MCF 10A (cell line): Measurements from ENCODE around the gene SENP7. TPM values are rescaled to one million over a fixed set of nuclear protein-coding genes. Genes with fewer than 3 reads are reported as not detected.

Experiments
- BruUV-seq: library from RNA; stranded (reverse); fragments of 400-500 nt; replicated peaks from 2 replicates; lab custom pipeline; 2021; lab: Mats Ljungman, UMichigan
- CTCF ChIA-PET: fragments of 300-600 bp; sonication (Branson Sonifier 250); formaldehyde crosslinking; extraction: SDS; loops from one replicate; lab custom pipeline; 2021; ENCODE audit warnings: antibody characterized with exemption, inconsistent platforms; lab: Yijun Ruan, JAX
- POLR2A ChIA-PET: fragments of 300-600, 350-650 bp; sonication (Branson Sonifier 250); formaldehyde crosslinking; extraction: SDS; loops from one replicate; lab custom pipeline; 2020; ENCODE audit warnings: antibody characterized with exemption, inconsistent platforms; lab: Yijun Ruan, JAX
- DNase-seq: peaks from one replicate; pipeline ENCODE4 v3.0.0-alpha.2; 2018; ENCODE audit not compliant: unreplicated experiment
- H3K27ac Mint-ChIP-seq: one replicate; pipeline ENCODE4 v1.8.0; 2022; ENCODE audit warnings: mild to moderate bottlenecking, low read depth, mixed read lengths; ENCODE audit not compliant: unreplicated experiment
- H3K27me3 Mint-ChIP-seq: one replicate; pipeline ENCODE4 v1.8.0; 2022; ENCODE audit warnings: mixed read lengths; ENCODE audit not compliant: insufficient read depth, unreplicated experiment
- H3K36me3 Mint-ChIP-seq: one replicate; pipeline ENCODE4 v1.8.0; 2022; ENCODE audit warnings: mild to moderate bottlenecking, moderate library complexity, mixed read lengths; ENCODE audit not compliant: insufficient read depth, unreplicated experiment
- H3K4me1 Mint-ChIP-seq: one replicate; pipeline ENCODE4 v1.8.0; 2022; ENCODE audit warnings: mixed read lengths; ENCODE audit not compliant: insufficient read depth, unreplicated experiment
- H3K4me3 Mint-ChIP-seq: one replicate; pipeline ENCODE4 v1.8.0; 2022; ENCODE audit warnings: mild to moderate bottlenecking, moderate library complexity, mixed read lengths; ENCODE audit not compliant: unreplicated experiment
- H3K9me3 Mint-ChIP-seq: one replicate; pipeline ENCODE4 v1.8.0; 2022; ENCODE audit warnings: mixed read lengths; ENCODE audit not compliant: unreplicated experiment
- intact Hi-C: fragments of 100-400 bp; cut with micrococcal nuclease; formaldehyde crosslinking; loops from 2 replicates; pipeline ENCODE4 v1.14.1; 2022
- total RNA-seq: library from RNA; stranded (reverse); gene quantifications from 2 replicates; pipeline ENCODE4 v1.2.3, GENCODE V29; 2022
- TF ChIP-seq, protein P1 (sequence below): fragments of 200-600 bp; IDR thresholded peaks from one replicate; pipeline ENCODE4 v1.8.0; 2022; ENCODE audit warnings: antibody characterized with exemption, mild to moderate bottlenecking; ENCODE audit not compliant: unreplicated experiment

Gene SENP7
- total RNA-seq, 1 experiment from 2014 or later, result 11.9 TPM

- DNase-seq, result no peak
- peaks cover 28% of the 10 kb centered on the region for H3K9me3 Mint-ChIP-seq
- TF ChIP-seq, protein P1, sequence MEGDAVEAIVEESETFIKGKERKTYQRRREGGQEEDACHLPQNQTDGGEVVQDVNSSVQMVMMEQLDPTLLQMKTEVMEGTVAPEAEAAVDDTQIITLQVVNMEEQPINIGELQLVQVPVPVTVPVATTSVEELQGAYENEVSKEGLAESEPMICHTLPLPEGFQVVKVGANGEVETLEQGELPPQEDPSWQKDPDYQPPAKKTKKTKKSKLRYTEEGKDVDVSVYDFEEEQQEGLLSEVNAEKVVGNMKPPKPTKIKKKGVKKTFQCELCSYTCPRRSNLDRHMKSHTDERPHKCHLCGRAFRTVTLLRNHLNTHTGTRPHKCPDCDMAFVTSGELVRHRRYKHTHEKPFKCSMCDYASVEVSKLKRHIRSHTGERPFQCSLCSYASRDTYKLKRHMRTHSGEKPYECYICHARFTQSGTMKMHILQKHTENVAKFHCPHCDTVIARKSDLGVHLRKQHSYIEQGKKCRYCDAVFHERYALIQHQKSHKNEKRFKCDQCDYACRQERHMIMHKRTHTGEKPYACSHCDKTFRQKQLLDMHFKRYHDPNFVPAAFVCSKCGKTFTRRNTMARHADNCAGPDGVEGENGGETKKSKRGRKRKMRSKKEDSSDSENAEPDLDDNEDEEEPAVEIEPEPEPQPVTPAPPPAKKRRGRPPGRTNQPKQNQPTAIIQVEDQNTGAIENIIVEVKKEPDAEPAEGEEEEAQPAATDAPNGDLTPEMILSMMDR, result no peak
- H3K27me3 Mint-ChIP-seq, result no peaks in the 10 kb centered on the region
- H3K4me3 Mint-ChIP-seq, result no peak overlapping the region
- intact Hi-C loops, result no loop called here
- CTCF ChIA-PET, result no interaction called here
- no TSS peak for BruUV-seq
- H3K27ac Mint-ChIP-seq, result no peak overlapping the region
- POLR2A ChIA-PET, result interaction anchor here (0.5 kb wide), 1 partner anchor 49 kb away, joined by 3 read pairs; no protein-coding TSS in a partner anchor
- H3K4me1 Mint-ChIP-seq, result no peaks in the 10 kb centered on the region
- H3K36me3 Mint-ChIP-seq, result peaks cover 5% of the 10 kb centered on the region
Observed at GRCh38 chr3:101300073-101300472, 212.9 kb downstream of the SENP7 start.

- DNase-seq, result no peak
- no TSS peak for BruUV-seq
- Mint-ChIP-seq H3K9me3 (peaks cover 12% of the 10 kb centered on the region), H3K27ac (no peak overlapping the region), H3K4me1 (no peaks in the 10 kb centered on the region), H3K27me3 (no peaks in the 10 kb centered on the region), H3K4me3 (no peak overlapping the region), H3K36me3 (no peaks in the 10 kb centered on the region)
- ChIA-PET POLR2A (no interaction called here), CTCF (interaction anchor here (0.5 kb wide), 1 partner anchor 41 kb away, joined by 3 read pairs; no protein-coding TSS in a partner anchor)
- TF ChIP-seq, protein P1, result no peak
- intact Hi-C loops, result no loop called here
Observed at GRCh38 chr3:101292027-101292426, 221.0 kb downstream of the SENP7 start.

DNA sequence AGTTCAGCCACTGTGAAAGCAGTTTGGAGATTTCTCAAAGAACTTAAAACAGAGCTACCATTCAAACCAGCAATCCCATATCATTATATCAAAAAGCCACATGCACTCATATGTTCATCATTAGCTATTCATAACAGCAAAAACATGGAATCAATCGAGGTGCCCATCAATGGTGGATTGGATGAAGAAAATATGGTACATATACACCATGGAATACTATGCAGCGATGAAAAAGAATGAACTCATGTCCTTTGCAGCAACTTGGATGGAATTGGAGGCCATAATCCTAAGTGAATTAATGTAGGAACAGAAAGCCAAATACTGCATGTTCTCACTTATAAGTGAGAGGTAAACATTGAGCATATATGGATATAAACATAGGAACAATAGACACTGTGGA, 224.7 kb downstream of the SENP7 start:
- ChIA-PET POLR2A (interaction anchor here (1.0 kb wide), 1 partner anchor 23 kb away, joined by 3 read pairs; no protein-coding TSS in a partner anchor), CTCF (no interaction called here)
- Mint-ChIP-seq H3K27ac (no peak overlapping the region), H3K4me1 (no peaks in the 10 kb centered on the region), H3K27me3 (no peaks in the 10 kb centered on the region), H3K36me3 (no peaks in the 10 kb centered on the region), H3K9me3 (peaks cover 7% of the 10 kb centered on the region), H3K4me3 (no peak overlapping the region)
- DNase-seq, result no peak
- TF ChIP-seq, protein P1, result no peak
- BruUV-seq, result no TSS peak
- intact Hi-C loops, result no loop called here

GRCh38 chr3:101284757-101285156, 228.3 kb downstream of the SENP7 start:
- Mint-ChIP-seq H3K36me3 (no peaks in the 10 kb centered on the region), H3K4me1 (peaks cover 5% of the 10 kb centered on the region), H3K4me3 (no peak overlapping the region), H3K27me3 (no peaks in the 10 kb centered on the region), H3K27ac (no peak overlapping the region), H3K9me3 (peaks cover 7% of the 10 kb centered on the region)
- CTCF ChIA-PET, result interaction anchor here (0.5 kb wide), 1 partner anchor 201 kb away, joined by 3 read pairs; no protein-coding TSS in a partner anchor
- TF ChIP-seq, protein P1, result no peak
- POLR2A ChIA-PET, result no interaction called here
- DNase-seq, result no peak
- BruUV-seq, result no TSS peak
- intact Hi-C loops, result no loop called here
